Measurements from ENCODE around the gene CD63.
A peak's percentile ranks its signal among the peaks of the same experiment; 100 is the strongest.

CD63 gene

DNA sequence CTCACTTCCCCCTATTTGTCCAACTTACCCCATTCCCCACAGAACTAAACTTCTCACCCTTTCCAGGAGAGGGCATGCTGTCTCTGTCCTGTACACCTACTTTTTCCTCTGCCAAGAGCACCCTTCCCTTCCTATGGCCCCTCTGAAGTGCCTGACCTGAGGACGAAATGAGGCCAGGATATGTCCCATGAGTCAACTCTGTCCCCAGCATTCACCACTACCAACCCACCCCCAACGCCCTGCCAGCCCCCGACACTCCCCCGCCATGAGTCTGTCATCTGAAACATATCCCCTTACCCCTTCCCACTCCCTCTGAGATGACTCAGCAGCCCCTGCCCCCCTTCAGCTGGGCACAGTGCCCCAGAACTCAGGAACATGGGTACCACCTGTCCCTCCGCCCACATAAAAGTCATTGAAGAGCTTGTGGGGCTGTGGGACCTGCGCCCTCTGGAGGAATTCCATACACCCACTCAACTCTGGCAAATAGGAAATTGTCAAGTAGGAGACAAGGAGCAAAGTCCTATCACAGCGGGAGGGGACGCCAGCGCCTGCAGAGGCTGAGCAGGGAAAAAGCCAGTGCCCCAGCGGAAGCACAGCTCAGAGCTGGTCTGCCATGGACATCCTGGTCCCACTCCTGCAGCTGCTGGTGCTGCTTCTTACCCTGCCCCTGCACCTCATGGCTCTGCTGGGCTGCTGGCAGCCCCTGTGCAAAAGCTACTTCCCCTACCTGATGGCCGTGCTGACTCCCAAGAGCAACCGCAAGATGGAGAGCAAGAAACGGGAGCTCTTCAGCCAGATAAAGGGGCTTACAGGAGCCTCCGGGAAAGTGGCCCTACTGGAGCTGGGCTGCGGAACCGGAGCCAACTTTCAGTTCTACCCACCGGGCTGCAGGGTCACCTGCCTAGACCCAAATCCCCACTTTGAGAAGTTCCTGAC is 47.4 kb downstream of the CD63 start (continued):
- no peak for TF ChIP-seq ZNF645 (tag by site-specific recombination; IDR thresholded peaks at IDR 0.05)
- TF ChIP-seq, protein P1, sequence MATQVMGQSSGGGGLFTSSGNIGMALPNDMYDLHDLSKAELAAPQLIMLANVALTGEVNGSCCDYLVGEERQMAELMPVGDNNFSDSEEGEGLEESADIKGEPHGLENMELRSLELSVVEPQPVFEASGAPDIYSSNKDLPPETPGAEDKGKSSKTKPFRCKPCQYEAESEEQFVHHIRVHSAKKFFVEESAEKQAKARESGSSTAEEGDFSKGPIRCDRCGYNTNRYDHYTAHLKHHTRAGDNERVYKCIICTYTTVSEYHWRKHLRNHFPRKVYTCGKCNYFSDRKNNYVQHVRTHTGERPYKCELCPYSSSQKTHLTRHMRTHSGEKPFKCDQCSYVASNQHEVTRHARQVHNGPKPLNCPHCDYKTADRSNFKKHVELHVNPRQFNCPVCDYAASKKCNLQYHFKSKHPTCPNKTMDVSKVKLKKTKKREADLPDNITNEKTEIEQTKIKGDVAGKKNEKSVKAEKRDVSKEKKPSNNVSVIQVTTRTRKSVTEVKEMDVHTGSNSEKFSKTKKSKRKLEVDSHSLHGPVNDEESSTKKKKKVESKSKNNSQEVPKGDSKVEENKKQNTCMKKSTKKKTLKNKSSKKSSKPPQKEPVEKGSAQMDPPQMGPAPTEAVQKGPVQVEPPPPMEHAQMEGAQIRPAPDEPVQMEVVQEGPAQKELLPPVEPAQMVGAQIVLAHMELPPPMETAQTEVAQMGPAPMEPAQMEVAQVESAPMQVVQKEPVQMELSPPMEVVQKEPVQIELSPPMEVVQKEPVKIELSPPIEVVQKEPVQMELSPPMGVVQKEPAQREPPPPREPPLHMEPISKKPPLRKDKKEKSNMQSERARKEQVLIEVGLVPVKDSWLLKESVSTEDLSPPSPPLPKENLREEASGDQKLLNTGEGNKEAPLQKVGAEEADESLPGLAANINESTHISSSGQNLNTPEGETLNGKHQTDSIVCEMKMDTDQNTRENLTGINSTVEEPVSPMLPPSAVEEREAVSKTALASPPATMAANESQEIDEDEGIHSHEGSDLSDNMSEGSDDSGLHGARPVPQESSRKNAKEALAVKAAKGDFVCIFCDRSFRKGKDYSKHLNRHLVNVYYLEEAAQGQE (tag by site-specific recombination; IDR thresholded peaks at IDR 0.05) = no peak
- TF ChIP-seq SP7 (tag by site-specific recombination; IDR thresholded peaks at IDR 0.05) = peak; percentile 73; the same call in 1 of the 2 replicates
- TF ChIP-seq, protein P2, sequence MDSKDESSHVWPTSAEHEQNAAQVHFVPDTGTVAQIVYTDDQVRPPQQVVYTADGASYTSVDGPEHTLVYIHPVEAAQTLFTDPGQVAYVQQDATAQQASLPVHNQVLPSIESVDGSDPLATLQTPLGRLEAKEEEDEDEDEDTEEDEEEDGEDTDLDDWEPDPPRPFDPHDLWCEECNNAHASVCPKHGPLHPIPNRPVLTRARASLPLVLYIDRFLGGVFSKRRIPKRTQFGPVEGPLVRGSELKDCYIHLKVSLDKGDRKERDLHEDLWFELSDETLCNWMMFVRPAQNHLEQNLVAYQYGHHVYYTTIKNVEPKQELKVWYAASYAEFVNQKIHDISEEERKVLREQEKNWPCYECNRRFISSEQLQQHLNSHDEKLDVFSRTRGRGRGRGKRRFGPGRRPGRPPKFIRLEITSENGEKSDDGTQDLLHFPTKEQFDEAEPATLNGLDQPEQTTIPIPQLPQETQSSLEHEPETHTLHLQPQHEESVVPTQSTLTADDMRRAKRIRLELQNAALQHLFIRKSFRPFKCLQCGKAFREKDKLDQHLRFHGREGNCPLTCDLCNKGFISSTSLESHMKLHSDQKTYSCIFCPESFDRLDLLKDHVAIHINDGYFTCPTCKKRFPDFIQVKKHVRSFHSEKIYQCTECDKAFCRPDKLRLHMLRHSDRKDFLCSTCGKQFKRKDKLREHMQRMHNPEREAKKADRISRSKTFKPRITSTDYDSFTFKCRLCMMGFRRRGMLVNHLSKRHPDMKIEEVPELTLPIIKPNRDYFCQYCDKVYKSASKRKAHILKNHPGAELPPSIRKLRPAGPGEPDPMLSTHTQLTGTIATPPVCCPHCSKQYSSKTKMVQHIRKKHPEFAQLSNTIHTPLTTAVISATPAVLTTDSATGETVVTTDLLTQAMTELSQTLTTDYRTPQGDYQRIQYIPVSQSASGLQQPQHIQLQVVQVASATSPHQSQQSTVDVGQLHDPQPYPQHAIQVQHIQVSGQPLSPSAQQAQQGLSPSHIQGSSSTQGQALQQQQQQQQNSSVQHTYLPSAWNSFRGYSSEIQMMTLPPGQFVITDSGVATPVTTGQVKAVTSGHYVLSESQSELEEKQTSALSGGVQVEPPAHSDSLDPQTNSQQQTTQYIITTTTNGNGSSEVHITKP (tag by site-specific recombination; IDR thresholded peaks at IDR 0.05) = peak; percentile 99
- TF ChIP-seq, protein P3, sequence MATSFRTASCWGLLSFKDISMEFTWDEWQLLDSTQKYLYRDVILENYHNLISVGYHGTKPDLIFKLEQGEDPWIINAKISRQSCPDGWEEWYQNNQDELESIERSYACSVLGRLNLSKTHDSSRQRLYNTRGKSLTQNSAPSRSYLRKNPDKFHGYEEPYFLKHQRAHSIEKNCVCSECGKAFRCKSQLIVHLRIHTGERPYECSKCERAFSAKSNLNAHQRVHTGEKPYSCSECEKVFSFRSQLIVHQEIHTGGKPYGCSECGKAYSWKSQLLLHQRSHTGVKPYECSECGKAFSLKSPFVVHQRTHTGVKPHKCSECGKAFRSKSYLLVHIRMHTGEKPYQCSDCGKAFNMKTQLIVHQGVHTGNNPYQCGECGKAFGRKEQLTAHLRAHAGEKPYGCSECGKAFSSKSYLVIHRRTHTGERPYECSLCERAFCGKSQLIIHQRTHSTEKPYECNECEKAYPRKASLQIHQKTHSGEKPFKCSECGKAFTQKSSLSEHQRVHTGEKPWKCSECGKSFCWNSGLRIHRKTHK (tag by site-specific recombination; IDR thresholded peaks at IDR 0.05) = no peak
- TF ChIP-seq WT1 (tag by site-specific recombination; IDR thresholded peaks at IDR 0.05) = no peak; the same call in none of the 2 replicates
- peak; percentile 45; the same call in 1 of the 2 replicates for TF ChIP-seq KLF16 (tag by site-specific recombination; IDR thresholded peaks at IDR 0.05)
- TF ChIP-seq ZNF549 (tag by site-specific recombination; IDR thresholded peaks at IDR 0.05) = no peak
- TF ChIP-seq ZNF561 (tag by site-specific recombination; IDR thresholded peaks at IDR 0.05; ENCODE audit: borderline replicate concordance) = no peak
- no peak for TF ChIP-seq ZNF37A (tag by site-specific recombination; IDR thresholded peaks at IDR 0.05)
- no peak for TF ChIP-seq PBX3 (CRISPR knock-in tag; IDR thresholded peaks at IDR 0.05)
- TF ChIP-seq, protein P4, sequence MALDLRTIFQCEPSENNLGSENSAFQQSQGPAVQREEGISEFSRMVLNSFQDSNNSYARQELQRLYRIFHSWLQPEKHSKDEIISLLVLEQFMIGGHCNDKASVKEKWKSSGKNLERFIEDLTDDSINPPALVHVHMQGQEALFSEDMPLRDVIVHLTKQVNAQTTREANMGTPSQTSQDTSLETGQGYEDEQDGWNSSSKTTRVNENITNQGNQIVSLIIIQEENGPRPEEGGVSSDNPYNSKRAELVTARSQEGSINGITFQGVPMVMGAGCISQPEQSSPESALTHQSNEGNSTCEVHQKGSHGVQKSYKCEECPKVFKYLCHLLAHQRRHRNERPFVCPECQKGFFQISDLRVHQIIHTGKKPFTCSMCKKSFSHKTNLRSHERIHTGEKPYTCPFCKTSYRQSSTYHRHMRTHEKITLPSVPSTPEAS (tag by site-specific recombination; IDR thresholded peaks at IDR 0.05) = 0 out of 2 replicates have a peak, but pooled peaks have one; percentile 9
- no peak for TF ChIP-seq ZNF830 (tag by site-specific recombination; IDR thresholded peaks at IDR 0.05; ENCODE audit: low read depth)
- no peak for TF ChIP-seq ZNF112 (tag by site-specific recombination; IDR thresholded peaks at IDR 0.05)
- TF ChIP-seq ZNF16 (tag by site-specific recombination; IDR thresholded peaks at IDR 0.05; ENCODE audit: low read depth) = no peak
- TF ChIP-seq ZFP69B (tag by site-specific recombination; IDR thresholded peaks at IDR 0.05) = no peak; the same call in 1 of the 2 replicates
- TF ChIP-seq ZNF398 (tag by site-specific recombination; IDR thresholded peaks at IDR 0.05) = peak; percentile 85
- peak; percentile 43; the same call in 1 of the 2 replicates for TF ChIP-seq ZNF629 (tag by site-specific recombination; IDR thresholded peaks at IDR 0.05)
- TF ChIP-seq ZNF785 (tag by site-specific recombination; IDR thresholded peaks at IDR 0.05) = no peak
- no peak for TF ChIP-seq ZFP41 (tag by site-specific recombination; IDR thresholded peaks at IDR 0.05; ENCODE audit: borderline replicate concordance)
- TF ChIP-seq ZXDB (tag by site-specific recombination; IDR thresholded peaks at IDR 0.05) = peak; percentile 68; the same call in 1 of the 2 replicates
- no peak for TF ChIP-seq GLI2 (tag by site-specific recombination; IDR thresholded peaks at IDR 0.05; ENCODE audit: borderline replicate concordance, low read depth)
- TF ChIP-seq ZSCAN16 (tag by site-specific recombination; IDR thresholded peaks at IDR 0.05) = no peak
